H9 (cell line): ENCODE measurements around the gene BCAR3. TPM values are rescaled to one million over a fixed set of nuclear protein-coding genes. Genes with fewer than 3 reads are reported as not detected.

Source experiments
- DNase-seq: peaks from one replicate; pipeline ENCODE4 v3.0.0-alpha.2; 2017
- H2AFZ ChIP-seq: one replicate; pipeline ENCODE4 v1.6.1; 2013; ENCODE audit warnings: mild to moderate bottlenecking, low read length, control low read depth, moderate library complexity
- H2AK5ac ChIP-seq: 2 replicates; pipeline ENCODE4 v1.6.1; 2013; ENCODE audit warnings: low read length, control low read depth, mixed read lengths; ENCODE audit not compliant: insufficient read length
- H2BK120ac ChIP-seq: one replicate; pipeline ENCODE4 v1.6.1; 2013; ENCODE audit warnings: low read depth, mild to moderate bottlenecking, low read length, control low read depth, inconsistent platforms; ENCODE audit not compliant: poor library complexity, severe bottlenecking
- H2BK12ac ChIP-seq: 2 replicates; pipeline ENCODE4 v1.6.1; 2013; ENCODE audit warnings: low read length, control low read depth, mixed read lengths, low read depth; ENCODE audit not compliant: insufficient read length
- H2BK15ac ChIP-seq: 2 replicates; pipeline ENCODE4 v1.6.1; 2013; ENCODE audit warnings: low read depth, low read length, control low read depth
- H2BK20ac ChIP-seq: one replicate; pipeline ENCODE4 v1.6.1; 2013; ENCODE audit warnings: low read depth, mild to moderate bottlenecking, low read length, control low read depth, inconsistent platforms; ENCODE audit not compliant: poor library complexity, severe bottlenecking
- H2BK5ac ChIP-seq: 2 replicates; pipeline ENCODE4 v1.6.1; 2013; ENCODE audit warnings: low read length, control low read depth, mixed read lengths; ENCODE audit not compliant: insufficient read length
- H3K14ac ChIP-seq: 2 replicates; pipeline ENCODE4 v1.6.1; 2013; ENCODE audit warnings: low read length, control low read depth; ENCODE audit not compliant: insufficient read depth
- H3K18ac ChIP-seq: 2 replicates; pipeline ENCODE4 v1.6.1; 2013; ENCODE audit warnings: low read depth, mild to moderate bottlenecking, mixed read lengths, low read length, control low read depth; ENCODE audit not compliant: insufficient read length
- H3K23ac ChIP-seq: 2 replicates; pipeline ENCODE4 v1.6.1; 2013; ENCODE audit warnings: low read length, control low read depth, mixed read lengths, low read depth; ENCODE audit not compliant: insufficient read length
- H3K23me2 ChIP-seq: 2 replicates; pipeline ENCODE4 v1.6.1; 2013; ENCODE audit warnings: low read depth, mild to moderate bottlenecking, mixed read lengths, low read length, control low read depth; ENCODE audit not compliant: insufficient read length, poor library complexity, severe bottlenecking
- H3K27ac ChIP-seq: 2 replicates; pipeline ENCODE4 v1.5.1; 2013; ENCODE audit warnings: low read length, control low read depth, mixed read lengths, low read depth; ENCODE audit not compliant: insufficient read length
- H3K27me3 ChIP-seq: 2 replicates; pipeline ENCODE4 v1.6.1; 2013; ENCODE audit warnings: low read length, control low read depth, inconsistent platforms; ENCODE audit not compliant: insufficient read depth
- H3K4ac ChIP-seq: 2 replicates; pipeline ENCODE4 v1.6.1; 2013; ENCODE audit warnings: low read depth, mild to moderate bottlenecking, control low read depth, inconsistent platforms, low read length, moderate library complexity
- H3K4me1 ChIP-seq: 2 replicates; pipeline ENCODE4 v1.6.1; 2013; ENCODE audit warnings: low read length, control low read depth, inconsistent platforms; ENCODE audit not compliant: insufficient read depth
- H3K4me2 ChIP-seq: 2 replicates; pipeline ENCODE4 v1.6.1; 2013; ENCODE audit warnings: low read length, control low read depth, mixed read lengths; ENCODE audit not compliant: insufficient read length, insufficient read depth
- H3K56ac ChIP-seq: 2 replicates; pipeline ENCODE4 v1.6.1; 2013; ENCODE audit warnings: low read depth, mild to moderate bottlenecking, mixed read lengths, low read length, control low read depth; ENCODE audit not compliant: insufficient read length
- H3K79me1 ChIP-seq: 2 replicates; pipeline ENCODE4 v1.6.1; 2013; ENCODE audit warnings: low read depth, mild to moderate bottlenecking, moderate library complexity, low read length, control low read depth, inconsistent platforms; ENCODE audit not compliant: insufficient read depth, poor library complexity, severe bottlenecking
- H3K79me2 ChIP-seq: 2 replicates; pipeline ENCODE4 v1.6.1; 2013; ENCODE audit warnings: low read length, control low read depth, inconsistent platforms; ENCODE audit not compliant: insufficient read depth
- H3K9ac ChIP-seq: 2 replicates; pipeline ENCODE4 v1.6.1; 2013; ENCODE audit warnings: low read length, control low read depth, mixed read lengths; ENCODE audit not compliant: insufficient read length; ENCODE audit errors: extremely low read depth
- H3K9me3 ChIP-seq: one replicate; pipeline ENCODE4 v1.6.1; 2013; ENCODE audit warnings: low read depth, low read length, inconsistent platforms; ENCODE audit not compliant: control insufficient read depth
- H3T11ph ChIP-seq: one replicate; pipeline ENCODE4 v1.6.1; 2013; ENCODE audit warnings: mild to moderate bottlenecking, low read length, control low read depth, inconsistent platforms
- H4K20me1 ChIP-seq: one replicate; pipeline ENCODE4 v1.6.1; 2013; ENCODE audit not compliant: control insufficient read depth, insufficient read length, insufficient read depth
- H4K5ac ChIP-seq: 2 replicates; pipeline ENCODE4 v1.6.1; 2013; ENCODE audit warnings: low read depth, mild to moderate bottlenecking, mixed read lengths, low read length, control low read depth; ENCODE audit not compliant: insufficient read length
- H4K8ac ChIP-seq: replicated peaks from 2 replicates; pipeline ENCODE4 v1.6.1; 2013; ENCODE audit warnings: low read length, control low read depth, mixed read lengths, low read depth; ENCODE audit not compliant: insufficient read length
- H4K91ac ChIP-seq: 2 replicates; pipeline ENCODE4 v1.6.1; 2013; ENCODE audit warnings: low read depth, mild to moderate bottlenecking, moderate library complexity, mixed read lengths, low read length, control low read depth; ENCODE audit not compliant: insufficient read length
- H3K27ac Mint-ChIP-seq, 3 experiments: 2 replicates in 2 of 3; 3 replicates in 1 of 3; pipeline ENCODE4 v1.8.0; 2020 to 2021; ENCODE audit warnings: mixed read lengths in 3 of 3, mild to moderate bottlenecking in 1 of 3, moderate library complexity in 1 of 3
- H3K27me3 Mint-ChIP-seq: 2 replicates; pipeline ENCODE4 v1.8.0; 2021; ENCODE audit warnings: low read depth, mild to moderate bottlenecking, moderate library complexity, mixed read lengths
- H3K36me3 Mint-ChIP-seq, 3 experiments: 2 replicates in 2 of 3; 3 replicates in 1 of 3; pipeline ENCODE4 v1.8.0; 2020 to 2021; ENCODE audit warnings: low read depth in 3 of 3, mixed read lengths in 3 of 3; ENCODE audit not compliant: insufficient read depth in 1 of 3
- H3K4me1 Mint-ChIP-seq, 2 experiments: 2 replicates each; pipeline ENCODE4 v1.8.0; 2020; ENCODE audit warnings: mixed read lengths in 2 of 2
- H3K4me3 Mint-ChIP-seq, 2 experiments: 2 replicates in 1 of 2; 3 replicates in 1 of 2; pipeline ENCODE4 v1.8.0; 2020 to 2021; ENCODE audit warnings: mild to moderate bottlenecking in 2 of 2, mixed read lengths in 2 of 2, moderate library complexity in 1 of 2
- H3K9me3 Mint-ChIP-seq, 2 experiments: 2 replicates in 1 of 2; 3 replicates in 1 of 2; pipeline ENCODE4 v1.8.0; 2020; ENCODE audit warnings: mild to moderate bottlenecking in 2 of 2, mixed read lengths in 2 of 2, moderate library complexity in 1 of 2
- WGBS: extraction: QIAGEN DNeasy Blood & Tissue Kit; methylation state at CpG from one replicate; pipeline ENCODE4 v1.1.7; 2013; ENCODE audit warnings: missing lambda C conversion rate, low lambda C conversion rate, mixed read lengths; ENCODE audit not compliant: insufficient read length; ENCODE audit errors: extremely low coverage; 5-methylcytosine and 5-hydroxymethylcytosine counted together
- total RNA-seq: library from RNA; stranded (reverse); gene quantifications from 2 replicates; pipeline ENCODE4 v1.2.1, GENCODE V29; 2021
- TF ChIP-seq, protein P1 (sequence below): fragments of 200-600 bp; sonication (generic); conservative IDR thresholded peaks from 3 replicates; pipeline ENCODE4 v1.8.0; 2021; ENCODE audit warnings: antibody characterized with exemption, mild to moderate bottlenecking

Gene BCAR3
- total RNA-seq, 1 experiment from 2014 or later: 4.9 TPM

DNA sequence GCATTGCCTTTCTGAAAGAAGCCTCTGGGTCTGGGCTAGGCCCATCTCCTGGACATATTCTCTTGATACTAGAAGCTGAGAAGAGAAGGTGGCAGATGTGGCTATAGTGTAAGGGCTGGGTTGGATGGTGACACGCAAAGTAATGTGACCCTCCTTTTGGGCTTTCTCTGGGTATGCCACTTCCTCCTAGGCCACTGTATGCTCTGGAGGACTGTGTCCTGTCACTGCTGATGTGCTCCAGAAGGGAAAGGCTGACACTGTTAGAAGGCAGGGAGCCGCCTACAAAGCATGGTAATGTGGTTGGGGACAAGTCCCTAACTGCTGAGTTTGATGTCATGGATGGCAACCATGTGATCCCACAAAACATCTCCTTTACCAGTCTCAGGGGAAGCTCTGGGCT lies 112.1 kb downstream of the BCAR3 start:
- no peak overlapping the region for H3K4me2 ChIP-seq
- no peak overlapping the region for H3K14ac ChIP-seq
- no peak overlapping the region for H3K27ac ChIP-seq
- H2BK15ac ChIP-seq: no peak overlapping the region
- H3K4me1 ChIP-seq: peaks cover 7% of the 10 kb centered on the region; the same call in 1 of the 2 replicates
- H3K79me2 ChIP-seq: no peaks in the 10 kb centered on the region
- no peak overlapping the region for H4K8ac ChIP-seq
- H3K9ac ChIP-seq: no peak overlapping the region
- H4K20me1 ChIP-seq: no peaks in the 10 kb centered on the region
- Mint-ChIP-seq H3K36me3 (peaks cover 11 to 61% (median 33%) of the 10 kb centered on the region in 3 experiments), H3K27ac (no peak overlapping the region), H3K4me3 (no peak overlapping the region), H3K4me1 (peaks cover 15 to 16% of the 10 kb centered on the region in 2 experiments), H3K27me3 (no peaks in the 10 kb centered on the region), H3K9me3 (no peaks in the 10 kb centered on the region)
- no peak overlapping the region for H4K5ac ChIP-seq
- no peak overlapping the region for H3K18ac ChIP-seq
- no peak overlapping the region for H2BK20ac ChIP-seq
- no peak overlapping the region for H3T11ph ChIP-seq
- H2BK120ac ChIP-seq: no peak overlapping the region
- no peaks in the 10 kb centered on the region for H3K9me3 ChIP-seq
- no peak overlapping the region for H2BK5ac ChIP-seq
- no peak overlapping the region for H3K23ac ChIP-seq
- WGBS: no CpG with 5 or more reads among the region's 2 CpGs
- TF ChIP-seq, protein P1, sequence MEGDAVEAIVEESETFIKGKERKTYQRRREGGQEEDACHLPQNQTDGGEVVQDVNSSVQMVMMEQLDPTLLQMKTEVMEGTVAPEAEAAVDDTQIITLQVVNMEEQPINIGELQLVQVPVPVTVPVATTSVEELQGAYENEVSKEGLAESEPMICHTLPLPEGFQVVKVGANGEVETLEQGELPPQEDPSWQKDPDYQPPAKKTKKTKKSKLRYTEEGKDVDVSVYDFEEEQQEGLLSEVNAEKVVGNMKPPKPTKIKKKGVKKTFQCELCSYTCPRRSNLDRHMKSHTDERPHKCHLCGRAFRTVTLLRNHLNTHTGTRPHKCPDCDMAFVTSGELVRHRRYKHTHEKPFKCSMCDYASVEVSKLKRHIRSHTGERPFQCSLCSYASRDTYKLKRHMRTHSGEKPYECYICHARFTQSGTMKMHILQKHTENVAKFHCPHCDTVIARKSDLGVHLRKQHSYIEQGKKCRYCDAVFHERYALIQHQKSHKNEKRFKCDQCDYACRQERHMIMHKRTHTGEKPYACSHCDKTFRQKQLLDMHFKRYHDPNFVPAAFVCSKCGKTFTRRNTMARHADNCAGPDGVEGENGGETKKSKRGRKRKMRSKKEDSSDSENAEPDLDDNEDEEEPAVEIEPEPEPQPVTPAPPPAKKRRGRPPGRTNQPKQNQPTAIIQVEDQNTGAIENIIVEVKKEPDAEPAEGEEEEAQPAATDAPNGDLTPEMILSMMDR: no peak
- no peak overlapping the region for H3K4ac ChIP-seq
- no peak overlapping the region for H4K91ac ChIP-seq
- no peak for DNase-seq
- no peak overlapping the region for H2AFZ ChIP-seq
- H3K27me3 ChIP-seq: no peaks in the 10 kb centered on the region
- H3K23me2 ChIP-seq: no peaks in the 10 kb centered on the region
- H3K56ac ChIP-seq: no peak overlapping the region
- H3K79me1 ChIP-seq: no peaks in the 10 kb centered on the region
- H2AK5ac ChIP-seq: no peak overlapping the region
- H2BK12ac ChIP-seq: no peak overlapping the region
